ENCODE data around the gene MELTF. TPM values are rescaled to one million over a fixed set of nuclear protein-coding genes. Genes with fewer than 3 reads are reported as not detected.

The MELTF gene
- total RNA-seq, 1 donor = 11.8 TPM

GRCh38 chr3:196996454-196997265, 33.0 kb downstream of the MELTF start:
- no peak for DNase-seq (ENCODE audit: low read depth in 2 of 3, low spot score in 2 of 3)

GRCh38 chr3:196995646-196996355, 33.8 kb downstream of the MELTF start:
- DNase-seq (ENCODE audit: low read depth in 2 of 3, low spot score in 2 of 3) = no peak

DNA sequence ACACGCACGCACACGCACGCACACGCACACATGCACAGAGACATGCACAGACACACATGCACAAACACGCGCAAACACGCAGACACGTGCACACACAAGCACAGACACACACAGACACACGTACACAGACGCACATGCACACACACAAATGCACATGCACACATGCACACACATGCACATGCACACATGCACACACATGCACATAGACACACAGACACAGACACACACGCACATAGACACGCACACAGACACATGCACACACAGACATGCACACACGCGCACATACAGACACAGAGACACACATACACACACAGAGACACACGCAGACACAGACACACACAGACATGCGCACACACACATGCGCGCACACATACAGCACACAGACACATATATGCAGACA, 34.6 kb downstream of the MELTF start:
- no peak for DNase-seq (ENCODE audit: low read depth in 2 of 3, low spot score in 2 of 3)

- no peak for DNase-seq (ENCODE audit: low read depth in 2 of 3, low spot score in 2 of 3)
Observed at GRCh38 chr3:196994056-196994455, 35.6 kb downstream of the MELTF start.

GRCh38 chr3:196992461-196993065, 37.1 kb downstream of the MELTF start:
- no peak for DNase-seq (ENCODE audit: low read depth in 2 of 3, low spot score in 2 of 3)

DNA sequence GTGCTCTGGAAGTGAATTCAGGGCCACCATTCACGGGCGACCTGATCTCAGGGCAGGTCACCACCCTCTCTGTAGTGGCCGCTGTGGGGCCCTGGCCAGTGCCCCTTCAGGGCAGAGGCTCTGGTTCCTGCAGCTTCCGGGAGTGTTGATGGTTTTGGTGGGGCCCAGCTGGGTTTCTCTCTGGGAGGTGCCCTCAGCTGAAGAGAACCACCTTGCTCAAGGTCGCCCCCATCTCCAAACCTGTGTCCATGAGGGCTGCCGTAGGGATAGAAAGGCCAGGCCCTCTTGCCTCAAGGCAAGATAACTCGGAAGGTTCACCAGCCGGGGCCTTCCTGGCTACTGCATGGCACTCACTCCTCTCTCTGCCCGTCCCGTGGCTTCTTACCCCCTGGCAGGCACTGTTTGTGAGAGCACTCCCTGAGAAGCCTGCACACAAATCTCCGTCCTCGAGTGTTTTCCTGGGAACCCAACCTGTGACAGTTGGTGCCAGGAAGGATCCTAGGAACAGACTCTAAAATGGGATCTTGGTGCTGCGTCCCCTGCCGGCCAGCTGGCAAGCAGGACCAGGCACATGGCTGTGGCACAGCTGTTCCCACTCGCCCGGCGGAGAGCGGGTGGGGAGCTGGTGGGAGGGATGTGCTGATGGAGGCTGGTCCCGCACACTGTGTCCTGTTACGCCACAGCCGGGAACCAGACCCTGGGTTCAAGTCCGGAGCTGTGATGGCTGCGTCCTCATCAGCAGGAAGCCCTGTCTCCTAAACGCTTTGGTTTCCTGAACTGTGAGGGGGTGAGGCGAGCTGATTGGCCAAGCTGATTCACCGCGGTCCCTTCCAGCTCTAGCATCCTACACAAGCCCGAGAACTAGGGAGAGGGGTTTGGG, 37.8 kb downstream of the MELTF start:
- no peak for DNase-seq (ENCODE audit: low read depth in 2 of 3, low spot score in 2 of 3)

- DNase-seq (ENCODE audit: low read depth in 2 of 3, low spot score in 2 of 3) = no peak
Observed at GRCh38 chr3:196990601-196991007, 39.0 kb downstream of the MELTF start.

- no peak for DNase-seq (ENCODE audit: low read depth in 2 of 3, low spot score in 2 of 3)
Observed at GRCh38 chr3:196989721-196990262, 39.8 kb downstream of the MELTF start.

- DNase-seq (ENCODE audit: low read depth in 2 of 3, low spot score in 2 of 3) = no peak
Observed at GRCh38 chr3:196988241-196989029, 41.2 kb downstream of the MELTF start.

DNA sequence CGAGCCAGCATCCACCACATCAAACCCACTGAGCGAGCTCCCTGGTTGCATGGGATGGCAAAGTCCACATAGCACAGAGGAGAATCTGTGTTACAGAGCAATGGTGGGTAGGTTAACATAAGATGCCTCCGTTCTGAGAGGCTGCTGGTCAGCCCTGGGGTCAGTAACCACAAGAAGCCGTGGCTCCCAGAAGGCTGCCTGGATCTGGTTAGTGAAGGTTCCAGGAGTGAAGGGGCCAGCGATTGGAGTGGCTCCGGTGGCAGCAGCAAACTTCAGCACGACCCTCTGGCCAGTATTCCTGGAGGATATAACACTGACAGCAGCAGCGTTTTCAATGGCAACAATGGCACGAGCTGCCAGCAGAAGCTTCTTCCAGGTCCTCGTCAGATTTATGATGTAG, 42.6 kb downstream of the MELTF start:
- DNase-seq (ENCODE audit: low read depth in 2 of 3, low spot score in 2 of 3) = no peak

DNA sequence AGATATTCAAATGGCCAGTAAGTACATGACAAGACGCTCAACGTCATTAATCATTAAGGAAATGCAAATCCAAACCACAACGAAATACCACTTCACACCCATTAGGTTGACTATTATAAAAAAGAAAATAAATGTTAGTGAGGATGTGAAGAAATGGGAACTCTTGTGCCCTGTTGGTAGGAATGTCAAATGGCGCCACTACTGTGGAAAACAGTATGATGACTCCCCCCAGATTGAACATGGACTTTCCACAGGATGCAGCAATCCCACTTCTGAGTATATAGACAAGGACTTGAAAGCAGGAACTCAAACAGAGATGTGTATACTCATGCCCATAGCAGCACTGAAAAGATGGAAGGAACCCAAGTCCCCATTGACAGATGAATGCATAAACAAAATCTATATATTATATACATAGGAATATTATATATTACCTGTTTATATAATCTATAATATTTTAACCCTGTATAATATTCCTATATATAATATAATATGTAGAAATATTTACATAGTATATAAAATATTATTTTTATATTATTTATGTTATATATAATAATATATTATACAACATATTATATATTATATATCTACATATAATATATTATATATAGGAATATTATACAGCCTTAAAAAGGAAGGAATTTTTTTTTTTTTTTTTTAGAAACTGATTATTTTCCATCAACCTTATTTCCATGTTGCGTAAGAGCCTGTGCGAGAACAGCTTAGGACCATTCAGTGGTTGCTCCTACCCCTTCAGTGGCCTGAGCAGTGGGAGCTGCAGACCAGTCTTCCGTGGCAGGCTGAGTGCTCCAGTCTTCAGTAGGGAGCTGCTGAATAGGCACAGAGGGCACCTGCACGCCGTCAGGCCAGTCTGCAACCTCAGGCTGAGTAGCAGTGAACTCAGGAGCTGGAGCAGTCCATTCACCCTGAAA, 43.4 kb downstream of the MELTF start:
- DNase-seq (ENCODE audit: low read depth in 2 of 3, low spot score in 2 of 3) = no peak

DNA sequence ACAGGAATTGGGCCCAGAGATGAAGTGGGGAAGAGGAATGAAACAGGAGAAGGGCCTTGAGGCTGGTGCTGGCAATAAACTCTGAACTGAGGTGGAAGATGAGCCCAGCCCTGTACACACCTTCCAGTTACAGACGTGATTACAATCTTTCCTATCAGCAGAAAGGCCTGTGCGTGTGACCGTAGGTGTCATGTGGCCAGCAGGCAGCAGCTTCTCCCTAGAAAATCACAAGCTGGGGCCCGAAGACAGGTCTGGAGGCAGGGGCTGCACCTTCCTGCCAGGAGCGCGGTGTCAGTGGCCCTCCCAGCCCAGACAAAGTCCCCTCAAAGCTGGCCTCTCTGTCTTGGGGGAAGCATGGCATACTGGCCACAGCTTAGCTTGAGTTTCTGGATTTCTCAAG, 44.3 kb downstream of the MELTF start:
- DNase-seq (ENCODE audit: low read depth in 2 of 3, low spot score in 2 of 3) = no peak

GRCh38 chr3:196983186-196983585, 46.4 kb downstream of the MELTF start:
- DNase-seq (ENCODE audit: low read depth in 2 of 3, low spot score in 2 of 3) = no peak

- no peak for DNase-seq (ENCODE audit: low read depth in 2 of 3, low spot score in 2 of 3)
Observed at GRCh38 chr3:196981657-196982056, 48.0 kb downstream of the MELTF start.

DNA sequence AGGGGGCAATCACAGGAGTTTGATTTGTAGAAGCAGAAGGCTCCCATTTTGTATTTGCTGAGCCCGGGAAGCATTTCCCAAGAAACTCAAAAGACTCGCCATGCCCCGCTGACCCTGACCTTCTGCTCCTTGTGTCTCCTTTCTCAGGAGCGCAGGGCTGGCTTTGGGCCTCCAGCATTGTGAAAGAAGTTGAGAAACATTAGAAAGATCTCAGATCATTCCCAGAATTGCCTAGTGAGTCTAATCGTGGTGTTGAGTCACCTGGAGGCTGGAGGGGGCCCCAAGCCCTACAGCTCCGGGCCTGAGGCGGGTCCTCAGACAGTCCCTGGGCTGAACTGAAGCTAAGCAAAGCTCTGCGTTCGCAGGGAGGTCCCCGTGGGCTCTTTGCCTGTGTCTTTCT, 50.1 kb downstream of the MELTF start:
- no peak for DNase-seq (ENCODE audit: low read depth in 2 of 3, low spot score in 2 of 3)

GRCh38 chr3:196976941-196977340, 52.7 kb downstream of the MELTF start:
- DNase-seq (ENCODE audit: low read depth in 2 of 3, low spot score in 2 of 3) = no peak

- DNase-seq (ENCODE audit: low read depth in 2 of 3, low spot score in 2 of 3) = no peak
Observed at GRCh38 chr3:196975349-196975748, 54.3 kb downstream of the MELTF start.

DNA sequence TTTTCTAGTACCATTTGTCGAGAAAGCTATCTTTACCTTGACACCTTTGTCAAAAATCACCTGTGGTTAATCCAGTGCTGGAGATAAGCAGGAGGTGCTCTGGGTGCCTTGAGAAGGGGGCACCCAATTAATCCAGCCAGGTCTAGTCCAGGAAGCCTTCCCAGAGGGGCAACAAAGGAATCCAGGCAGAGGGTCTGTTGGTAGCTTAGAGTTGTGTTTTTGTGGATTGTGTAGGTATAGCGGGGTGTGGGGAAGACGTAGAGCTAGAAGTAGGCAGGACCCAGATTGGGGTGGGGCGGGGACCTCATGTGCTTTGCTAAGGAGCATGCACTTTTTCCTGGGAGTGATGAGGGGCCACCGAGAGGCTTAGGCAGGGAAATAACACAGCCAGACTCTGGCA, 55.0 kb downstream of the MELTF start:
- DNase-seq (ENCODE audit: low read depth in 2 of 3, low spot score in 2 of 3) = no peak

All from hematopoietic multipotent progenitor cell (in vitro differentiated cells).